ENCODE results near the gene FLOT1.

DNA sequence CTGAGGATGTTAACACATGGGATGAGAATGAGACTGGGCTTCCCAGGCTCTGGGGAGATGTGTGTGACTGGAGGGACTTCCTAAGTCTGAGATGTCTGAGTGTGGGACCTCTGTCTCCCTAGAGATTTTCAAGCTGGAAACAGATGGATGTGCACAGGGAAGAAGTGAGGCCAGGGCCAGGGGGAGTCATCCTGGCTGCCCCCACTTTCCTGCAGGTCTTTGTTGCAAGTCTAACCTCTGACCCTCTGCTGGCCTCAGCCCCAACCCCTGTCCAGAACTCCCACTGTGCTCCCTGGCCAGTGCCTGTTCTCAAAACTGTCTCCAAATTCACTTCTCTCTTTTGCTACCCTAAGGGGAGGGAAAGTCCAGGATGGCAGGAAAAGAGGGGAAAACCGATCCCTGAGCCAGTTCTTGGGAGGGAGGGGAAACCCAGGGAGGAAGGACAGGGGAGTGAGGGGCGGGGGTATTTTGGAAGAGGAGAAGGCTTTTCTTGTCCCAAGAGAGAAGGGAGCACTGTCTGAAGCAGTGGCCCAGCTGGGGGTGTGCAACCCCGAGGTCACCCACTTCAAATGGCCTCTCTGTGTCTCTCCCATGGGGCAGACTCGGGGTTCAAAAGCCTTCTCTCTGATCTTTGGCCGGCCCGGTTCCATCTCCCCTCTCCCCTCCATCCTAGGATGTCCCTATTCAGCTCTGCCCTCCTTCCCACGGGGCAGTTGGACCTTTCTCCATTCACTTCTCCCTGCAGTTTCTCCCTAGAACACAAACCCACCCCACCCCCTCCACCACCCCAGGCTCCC, 59.1 kb downstream of the FLOT1 start:
- TF ChIP-seq, protein P1, sequence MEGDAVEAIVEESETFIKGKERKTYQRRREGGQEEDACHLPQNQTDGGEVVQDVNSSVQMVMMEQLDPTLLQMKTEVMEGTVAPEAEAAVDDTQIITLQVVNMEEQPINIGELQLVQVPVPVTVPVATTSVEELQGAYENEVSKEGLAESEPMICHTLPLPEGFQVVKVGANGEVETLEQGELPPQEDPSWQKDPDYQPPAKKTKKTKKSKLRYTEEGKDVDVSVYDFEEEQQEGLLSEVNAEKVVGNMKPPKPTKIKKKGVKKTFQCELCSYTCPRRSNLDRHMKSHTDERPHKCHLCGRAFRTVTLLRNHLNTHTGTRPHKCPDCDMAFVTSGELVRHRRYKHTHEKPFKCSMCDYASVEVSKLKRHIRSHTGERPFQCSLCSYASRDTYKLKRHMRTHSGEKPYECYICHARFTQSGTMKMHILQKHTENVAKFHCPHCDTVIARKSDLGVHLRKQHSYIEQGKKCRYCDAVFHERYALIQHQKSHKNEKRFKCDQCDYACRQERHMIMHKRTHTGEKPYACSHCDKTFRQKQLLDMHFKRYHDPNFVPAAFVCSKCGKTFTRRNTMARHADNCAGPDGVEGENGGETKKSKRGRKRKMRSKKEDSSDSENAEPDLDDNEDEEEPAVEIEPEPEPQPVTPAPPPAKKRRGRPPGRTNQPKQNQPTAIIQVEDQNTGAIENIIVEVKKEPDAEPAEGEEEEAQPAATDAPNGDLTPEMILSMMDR (IDR thresholded peaks at IDR 0.05): no peak
- no peak for TF ChIP-seq POLR2A (IDR thresholded peaks at IDR 0.05)
- no peak for TF ChIP-seq POLR2AphosphoS5 (IDR thresholded peaks at IDR 0.05)
